HEK293T (cell line): ENCODE results near the gene MPZL1.

Experiments
- CTCF ChIA-PET: fragments of 350-600 bp; formaldehyde crosslinking; extraction: SDS; loops from one replicate; lab custom pipeline; 2021; ENCODE audit warnings: antibody characterized with exemption, inconsistent platforms; lab: Yijun Ruan, JAX
- POLR2A ChIA-PET: fragments of 350-600 bp; formaldehyde crosslinking; extraction: SDS; loops from one replicate; lab custom pipeline; 2020; ENCODE audit warnings: antibody characterized with exemption, inconsistent platforms; lab: Yijun Ruan, JAX
- DNase-seq: peaks from one replicate; pipeline ENCODE4 v3.0.0; 2012; ENCODE audit warnings: mixed read lengths; ENCODE audit errors: extremely low spot score
- ARNT ChIP-seq: fragments of 450-650 bp; IDR thresholded peaks from 2 replicates; pipeline ENCODE4 v1.6.1; 2017; ENCODE audit warnings: mild to moderate bottlenecking
- BHLHE40 ChIP-seq: fragments of 450-650 bp; IDR thresholded peaks from 2 replicates; pipeline ENCODE4 v1.6.1; 2016; ENCODE audit warnings: mild to moderate bottlenecking, moderate library complexity, borderline replicate concordance
- CTBP1 ChIP-seq: fragments of 450-650 bp; IDR thresholded peaks from 2 replicates; pipeline ENCODE4 v1.6.1; 2016; ENCODE audit warnings: borderline replicate concordance
- ELF4 ChIP-seq: fragments of 450-650 bp; IDR thresholded peaks from 2 replicates; pipeline ENCODE4 v1.6.1; 2017; ENCODE audit warnings: antibody characterized with exemption
- FOXA1 ChIP-seq: fragments of 450-650 bp; IDR thresholded peaks from 2 replicates; pipeline ENCODE4 v1.6.1; 2016; ENCODE audit warnings: mild to moderate bottlenecking
- FOXK2 ChIP-seq: fragments of 450-650 bp; IDR thresholded peaks from 2 replicates; pipeline ENCODE4 v1.6.1; 2016; ENCODE audit warnings: mild to moderate bottlenecking
- FOXM1 ChIP-seq: fragments of 450-650 bp; IDR thresholded peaks from 2 replicates; pipeline ENCODE4 v1.6.1; 2017; ENCODE audit warnings: mild to moderate bottlenecking, borderline replicate concordance
- HDGF ChIP-seq: fragments of 450-650 bp; IDR thresholded peaks from 2 replicates; pipeline ENCODE4 v1.6.1; 2017; ENCODE audit warnings: antibody characterized with exemption, borderline replicate concordance
- L3MBTL2 ChIP-seq: fragments of 450-650 bp; conservative IDR thresholded peaks from 2 replicates; pipeline ENCODE4 v1.6.1; 2016; ENCODE audit warnings: mild to moderate bottlenecking
- LEF1 ChIP-seq: fragments of 450-650 bp; IDR thresholded peaks from 2 replicates; pipeline ENCODE4 v1.6.1; 2017; ENCODE audit warnings: mild to moderate bottlenecking, borderline replicate concordance
- NFRKB ChIP-seq: fragments of 450-650 bp; IDR thresholded peaks from 2 replicates; pipeline ENCODE4 v1.6.1; 2016; ENCODE audit warnings: mild to moderate bottlenecking, moderate library complexity
- SP1 ChIP-seq: fragments of 450-650 bp; IDR thresholded peaks from 2 replicates; pipeline ENCODE4 v1.6.1; 2017
- SUZ12 ChIP-seq: fragments of 450-650 bp; IDR thresholded peaks from 2 replicates; pipeline ENCODE4 v1.6.1; 2016; ENCODE audit warnings: mild to moderate bottlenecking
- TARDBP ChIP-seq: fragments of 450-650 bp; IDR thresholded peaks from 2 replicates; pipeline ENCODE4 v1.6.1; 2016
- ZNF384 ChIP-seq: fragments of 450-650 bp; IDR thresholded peaks from 2 replicates; pipeline ENCODE4 v1.6.1; 2016
- TF ChIP-seq, protein P1 (sequence below): fragments of 450-650 bp; IDR thresholded peaks from 2 replicates; pipeline ENCODE4 v1.6.1; 2016

MPZL1 gene

DNA sequence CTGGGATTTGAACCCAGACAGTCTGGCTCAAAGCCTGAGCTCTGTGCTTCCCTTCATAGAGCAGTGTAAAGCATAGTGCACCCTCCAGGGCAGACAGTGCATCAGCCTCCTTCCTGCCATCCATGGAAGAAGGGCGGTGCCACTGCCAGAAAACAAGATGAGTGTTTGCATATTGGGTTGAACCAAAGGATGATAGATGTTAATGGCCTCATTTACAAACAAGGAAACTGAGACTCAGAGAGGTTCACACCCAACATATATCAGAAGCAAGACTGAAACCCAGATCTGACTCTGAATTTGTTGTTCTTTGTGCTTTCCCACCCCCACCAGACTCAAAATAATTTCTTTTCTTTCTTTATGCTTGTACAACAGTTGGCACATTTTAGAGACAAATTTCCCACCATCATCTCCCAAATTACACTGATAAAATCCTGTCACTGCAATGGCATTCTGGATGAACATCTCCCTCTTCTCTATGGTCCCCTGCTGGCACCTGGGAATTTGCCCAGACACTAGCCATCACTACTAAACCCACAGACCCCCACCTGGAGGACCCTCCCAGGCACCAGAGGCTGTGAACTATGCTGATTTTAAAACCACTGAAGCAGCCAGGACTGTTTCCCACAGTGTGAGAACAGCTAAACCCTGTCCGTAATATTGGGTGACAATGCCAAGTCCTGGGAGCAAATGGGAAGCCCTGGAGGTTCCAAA, 45.4 kb upstream of the MPZL1 start:
- no peak for DNase-seq
- ChIA-PET CTCF (interaction anchor here (1.0 kb wide), 1 partner anchor 16 kb away, joined by 3 read pairs; no protein-coding TSS in a partner anchor), POLR2A (interaction anchor here (1.2 kb wide), 1 partner anchor 123 kb away, joined by 3 read pairs; the partner anchor contains the start of gene CREG1)
- TF ChIP-seq, protein P1, sequence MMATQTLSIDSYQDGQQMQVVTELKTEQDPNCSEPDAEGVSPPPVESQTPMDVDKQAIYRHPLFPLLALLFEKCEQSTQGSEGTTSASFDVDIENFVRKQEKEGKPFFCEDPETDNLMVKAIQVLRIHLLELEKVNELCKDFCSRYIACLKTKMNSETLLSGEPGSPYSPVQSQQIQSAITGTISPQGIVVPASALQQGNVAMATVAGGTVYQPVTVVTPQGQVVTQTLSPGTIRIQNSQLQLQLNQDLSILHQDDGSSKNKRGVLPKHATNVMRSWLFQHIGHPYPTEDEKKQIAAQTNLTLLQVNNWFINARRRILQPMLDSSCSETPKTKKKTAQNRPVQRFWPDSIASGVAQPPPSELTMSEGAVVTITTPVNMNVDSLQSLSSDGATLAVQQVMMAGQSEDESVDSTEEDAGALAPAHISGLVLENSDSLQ = no peak
- no peak for TF ChIP-seq SP1
- no peak for TF ChIP-seq LEF1
- no peak for TF ChIP-seq L3MBTL2
- no peak for TF ChIP-seq BHLHE40
- no peak for TF ChIP-seq FOXM1

DNA sequence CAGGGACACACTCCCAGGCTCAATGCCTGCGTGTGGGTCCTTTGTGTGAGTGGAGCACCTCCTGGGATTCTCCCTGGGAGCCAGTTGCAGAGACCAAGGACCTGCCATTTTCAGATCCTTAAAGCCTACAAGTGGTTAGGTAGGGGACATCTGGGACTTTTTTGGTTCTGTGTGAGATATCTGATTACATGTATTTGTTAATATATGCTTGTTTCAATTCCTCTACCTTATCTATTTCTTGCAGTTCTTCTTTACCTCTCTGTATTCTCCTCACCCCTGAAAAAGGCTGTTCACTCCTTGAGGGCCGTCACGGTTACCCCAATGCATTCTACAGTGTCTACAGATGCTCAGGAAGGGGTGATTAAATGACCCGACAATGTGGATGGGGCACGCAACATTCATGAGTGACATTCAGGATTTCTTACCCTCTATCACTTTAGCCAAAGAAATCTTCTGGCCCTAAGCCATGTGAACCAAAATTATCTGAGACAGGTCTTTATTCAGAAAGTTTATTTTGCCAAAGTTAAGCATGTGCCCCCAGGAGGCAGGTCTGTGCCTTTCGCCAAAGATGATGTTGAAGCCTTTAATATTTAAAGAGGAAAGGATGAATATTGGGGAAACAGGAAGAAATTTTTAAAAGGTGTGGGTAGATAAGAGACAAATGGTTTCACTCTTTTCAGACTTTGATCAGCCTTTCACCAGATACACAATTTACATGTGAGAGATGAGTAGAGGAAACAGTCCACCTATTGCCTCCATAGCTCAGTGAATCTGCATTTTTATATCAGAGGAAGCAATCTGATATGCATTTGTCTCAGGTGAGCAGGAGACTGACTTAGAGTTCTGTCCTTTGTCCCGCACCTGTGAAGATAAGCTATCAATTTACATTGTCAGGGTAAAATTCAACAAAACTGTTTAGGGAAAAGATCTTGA, 44.6 kb upstream of the MPZL1 start:
- ChIA-PET POLR2A (no interaction called here), CTCF (interaction anchor here (1.0 to 1.4 kb wide), 2 partner anchors 11 to 15 kb away, joined by 3 to 4 read pairs; no protein-coding TSS in a partner anchor)
- TF ChIP-seq FOXA1 = no peak
- TF ChIP-seq SP1 = no peak
- no peak for TF ChIP-seq ELF4
- TF ChIP-seq HDGF = no peak
- TF ChIP-seq, protein P1 = no peak
- no peak for TF ChIP-seq FOXM1
- no peak for TF ChIP-seq ZNF384
- no peak for TF ChIP-seq L3MBTL2
- TF ChIP-seq ARNT = no peak
- no peak for TF ChIP-seq LEF1
- TF ChIP-seq SUZ12 = no peak
- no peak for DNase-seq

DNA sequence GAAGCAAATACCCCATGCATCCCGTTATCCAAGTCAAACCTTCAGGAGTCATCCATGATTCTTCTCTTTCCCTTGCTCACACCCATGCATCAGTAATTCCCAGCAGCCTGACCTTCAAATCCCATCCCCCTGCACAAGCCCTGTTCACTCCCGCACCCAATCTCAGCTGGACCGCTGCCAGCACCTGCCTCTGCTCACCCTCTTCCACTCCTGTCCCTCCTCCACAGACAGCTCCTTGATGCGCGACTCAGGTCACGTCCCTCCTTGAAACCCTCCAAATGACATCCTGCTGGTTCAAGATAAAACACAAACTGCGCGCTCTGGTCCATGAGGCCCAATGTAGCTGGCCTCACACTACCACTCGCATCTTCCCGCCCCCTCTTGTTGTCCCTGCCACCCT, 43.4 kb upstream of the MPZL1 start:
- ChIA-PET CTCF (interaction anchor here (0.8 to 1.4 kb wide), 2 partner anchors 16 to 35 kb away, joined by 3 to 4 read pairs; no protein-coding TSS in a partner anchor), POLR2A (no interaction called here)
- DNase-seq = no peak
- no peak for TF ChIP-seq ELF4
- TF ChIP-seq FOXK2 = no peak
- TF ChIP-seq, protein P1 = no peak
- no peak for TF ChIP-seq TARDBP
- TF ChIP-seq L3MBTL2 = no peak
- TF ChIP-seq SUZ12 = no peak
- no peak for TF ChIP-seq FOXM1
- TF ChIP-seq FOXA1 = no peak
- no peak for TF ChIP-seq BHLHE40
- no peak for TF ChIP-seq LEF1
- TF ChIP-seq CTBP1 = no peak
- no peak for TF ChIP-seq NFRKB
- TF ChIP-seq ARNT = no peak
- no peak for TF ChIP-seq HDGF
- no peak for TF ChIP-seq SP1
- no peak for TF ChIP-seq ZNF384

DNA sequence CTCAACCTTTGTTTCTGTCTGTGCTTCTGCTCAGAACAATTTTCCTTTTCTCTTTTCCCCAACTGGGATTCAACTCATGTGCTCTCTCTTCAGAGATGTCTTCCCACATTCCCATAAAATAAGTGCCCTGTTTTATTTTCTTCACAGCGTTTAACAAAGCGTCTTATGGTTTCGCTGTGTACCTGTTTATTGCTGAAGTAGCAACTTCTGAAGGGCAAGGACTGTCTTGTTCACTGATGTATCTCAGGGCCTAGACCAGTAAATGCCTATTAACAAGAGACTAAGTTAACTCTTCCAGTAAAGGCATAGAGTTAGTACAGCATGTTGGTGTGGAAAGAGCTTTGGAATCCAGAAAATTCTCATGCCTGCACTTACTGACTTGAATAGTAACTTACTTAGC, 42.9 kb upstream of the MPZL1 start:
- ChIA-PET CTCF (interaction anchor here (0.5 kb wide), 1 partner anchor 139 kb away, joined by 3 read pairs; no protein-coding TSS in a partner anchor), POLR2A (no interaction called here)
- no peak for TF ChIP-seq FOXA1
- TF ChIP-seq FOXM1 = no peak
- TF ChIP-seq TARDBP = no peak
- no peak for TF ChIP-seq SUZ12
- no peak for TF ChIP-seq ZNF384
- TF ChIP-seq LEF1 = no peak
- TF ChIP-seq FOXK2 = no peak
- TF ChIP-seq ARNT = no peak
- TF ChIP-seq ELF4 = no peak
- TF ChIP-seq SP1 = no peak
- no peak for TF ChIP-seq HDGF
- TF ChIP-seq BHLHE40 = no peak
- DNase-seq = no peak

DNA sequence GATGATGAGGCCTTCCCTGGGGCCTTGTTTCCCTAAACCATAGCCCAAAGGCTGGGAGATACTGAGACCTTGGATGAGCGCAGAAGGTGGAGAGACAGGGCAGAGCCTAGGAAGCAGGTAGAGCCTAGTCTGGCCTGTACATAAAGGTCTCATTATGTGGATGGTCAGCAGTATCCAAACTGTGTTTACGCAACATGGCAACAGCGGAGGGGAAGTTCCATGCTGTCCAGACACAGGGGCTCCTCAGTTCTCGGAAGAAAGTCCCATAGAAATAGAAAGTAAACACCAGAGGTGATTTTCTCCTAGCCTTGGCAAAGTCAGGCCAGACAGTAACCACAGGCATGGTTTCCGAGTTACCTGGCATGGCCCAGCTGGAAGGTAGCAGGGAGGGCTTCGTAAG, 42.1 kb upstream of the MPZL1 start:
- CTCF ChIA-PET = interaction anchor here (0.5 kb wide), 1 partner anchor 140 kb away, joined by 3 read pairs; no protein-coding TSS in a partner anchor

More for the DNA sequence above, 42.1 kb upstream of the MPZL1 start:
- POLR2A ChIA-PET = no interaction called here
- TF ChIP-seq SUZ12 = no peak
- TF ChIP-seq HDGF = no peak
- TF ChIP-seq ARNT = no peak
- TF ChIP-seq L3MBTL2 = no peak
- no peak for TF ChIP-seq SP1
- no peak for TF ChIP-seq ZNF384
- no peak for TF ChIP-seq NFRKB
- no peak for TF ChIP-seq FOXA1
- TF ChIP-seq BHLHE40 = no peak
- no peak for TF ChIP-seq LEF1
- TF ChIP-seq ELF4 = no peak
- DNase-seq = no peak
